SU-DHL-6 (cell line): ENCODE data around the gene KLHL36.

Source experiments
- CTCF ChIP-seq: fragments of 200-600 bp; sonication (generic); IDR thresholded peaks from one replicate; pipeline ENCODE4 v1.5.1; 2017; ENCODE audit warnings: antibody characterized with exemption, mild to moderate bottlenecking, low read length, moderate library complexity; ENCODE audit not compliant: insufficient read depth, poor library complexity, severe bottlenecking
- EZH2phosphoT487 ChIP-seq: fragments of 200-600 bp; sonication (generic), shearing (Covaris generic); conservative IDR thresholded peaks from 2 replicates; pipeline ENCODE4 v1.6.1; 2018; ENCODE audit warnings: mild to moderate bottlenecking, antibody characterized with exemption, low read length, moderate library complexity, mixed read lengths

- TF ChIP-seq CTCF (no peak), EZH2phosphoT487 (no peak)
These were observed 41.9 kb downstream of the KLHL36 start for GRCh38 chr16:84690088-84690819.
